Measurements from ENCODE around the gene CBLL1. TPM values are rescaled to one million over a fixed set of nuclear protein-coding genes. Genes with fewer than 3 reads are reported as not detected.

The CBLL1 gene
- total RNA-seq, 1 experiment from 2014 or later: 10.7 TPM

DNA sequence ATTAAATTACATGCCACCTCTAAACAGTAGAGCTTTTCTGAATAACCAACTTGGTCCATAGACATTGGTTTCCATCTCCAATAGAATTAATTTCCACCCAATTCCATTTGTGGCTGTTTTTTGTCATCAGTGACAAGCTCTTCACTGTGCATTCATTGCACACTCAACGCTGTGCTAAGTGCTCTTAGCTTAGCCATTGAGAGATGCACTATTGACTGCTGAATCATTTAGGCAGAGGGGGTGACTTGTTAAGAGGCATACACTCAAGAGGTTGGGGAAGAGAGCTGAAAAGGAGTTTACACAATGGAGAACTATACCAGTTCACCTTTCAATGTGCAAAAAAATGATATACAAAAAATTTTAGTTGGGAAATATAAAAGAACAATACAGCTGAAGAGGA is 31.9 kb upstream of the CBLL1 start:
- Histone ChIP-seq H3K27me3 (ENCODE audit: low read length) (no peaks in the 10 kb centered on the region), H3K27ac (ENCODE audit: low read length) (no peak overlapping the region), H3K9me3 (ENCODE audit: low read length) (no peaks in the 10 kb centered on the region), H2AFZ (ENCODE audit: low read length) (no peak overlapping the region), H3K4me1 (ENCODE audit: insufficient read depth, low read length) (no peaks in the 10 kb centered on the region), H4K20me1 (ENCODE audit: low read length) (no peaks in the 10 kb centered on the region), H3K9me2 (replicated peaks; ENCODE audit: low read length) (no peaks in the 10 kb centered on the region), H3K36me3 (ENCODE audit: low read depth, low read length) (no peaks in the 10 kb centered on the region), H3K9ac (ENCODE audit: low read length) (no peak overlapping the region), H3K79me2 (ENCODE audit: low read length) (no peaks in the 10 kb centered on the region), H3F3A (ENCODE audit: low read length, unreplicated experiment) (no peaks in the 10 kb centered on the region), H3K4me2 (ENCODE audit: low read length) (no peak overlapping the region), H3K4me3 (ENCODE audit: low read length) (no peak overlapping the region)
- DNase-seq: no peak
- TF ChIP-seq, protein P1, sequence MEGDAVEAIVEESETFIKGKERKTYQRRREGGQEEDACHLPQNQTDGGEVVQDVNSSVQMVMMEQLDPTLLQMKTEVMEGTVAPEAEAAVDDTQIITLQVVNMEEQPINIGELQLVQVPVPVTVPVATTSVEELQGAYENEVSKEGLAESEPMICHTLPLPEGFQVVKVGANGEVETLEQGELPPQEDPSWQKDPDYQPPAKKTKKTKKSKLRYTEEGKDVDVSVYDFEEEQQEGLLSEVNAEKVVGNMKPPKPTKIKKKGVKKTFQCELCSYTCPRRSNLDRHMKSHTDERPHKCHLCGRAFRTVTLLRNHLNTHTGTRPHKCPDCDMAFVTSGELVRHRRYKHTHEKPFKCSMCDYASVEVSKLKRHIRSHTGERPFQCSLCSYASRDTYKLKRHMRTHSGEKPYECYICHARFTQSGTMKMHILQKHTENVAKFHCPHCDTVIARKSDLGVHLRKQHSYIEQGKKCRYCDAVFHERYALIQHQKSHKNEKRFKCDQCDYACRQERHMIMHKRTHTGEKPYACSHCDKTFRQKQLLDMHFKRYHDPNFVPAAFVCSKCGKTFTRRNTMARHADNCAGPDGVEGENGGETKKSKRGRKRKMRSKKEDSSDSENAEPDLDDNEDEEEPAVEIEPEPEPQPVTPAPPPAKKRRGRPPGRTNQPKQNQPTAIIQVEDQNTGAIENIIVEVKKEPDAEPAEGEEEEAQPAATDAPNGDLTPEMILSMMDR (conservative IDR thresholded peaks at IDR 0.05; ENCODE audit: low read depth, low read length): no peak
- TF ChIP-seq EZH2 (IDR thresholded peaks at IDR 0.05; ENCODE audit: low read length, unreplicated experiment) (no peak), EZH2phosphoT487 (IDR thresholded peaks at IDR 0.05; ENCODE audit: borderline replicate concordance, low read length) (no peak)
- intact Hi-C loops (cut with micrococcal nuclease): no loop called here
- no TSS peak for BruUV-seq (replicated peaks)
- no peak for ATAC-seq
- ChIA-PET CTCF (no interaction called here), POLR2A (ENCODE audit: unreplicated experiment) (no interaction called here)

DNA sequence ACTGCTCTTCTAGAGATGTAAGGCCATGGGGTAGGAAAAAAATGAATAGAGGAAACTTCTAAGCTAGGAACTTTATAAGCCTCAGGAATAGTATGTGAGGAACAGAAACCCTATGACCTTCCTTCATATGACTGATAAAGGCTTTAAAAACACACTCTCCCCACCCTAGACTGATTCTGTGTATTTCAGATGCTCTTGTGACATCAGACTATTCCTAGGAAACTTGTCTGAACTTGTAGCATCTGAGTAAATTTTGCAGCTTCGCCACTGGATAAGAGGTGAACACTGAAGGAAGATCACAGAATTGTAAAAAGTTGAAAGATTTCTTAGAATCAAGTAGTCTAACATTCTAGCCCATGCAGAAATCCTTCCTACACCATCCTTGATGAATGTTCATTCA is 31.0 kb upstream of the CBLL1 start:
- Histone ChIP-seq H3K9me2 (replicated peaks; ENCODE audit: low read length) (no peaks in the 10 kb centered on the region), H4K20me1 (ENCODE audit: low read length) (no peaks in the 10 kb centered on the region), H3K79me2 (ENCODE audit: low read length) (no peaks in the 10 kb centered on the region), H3K27me3 (ENCODE audit: low read length) (no peaks in the 10 kb centered on the region), H3K36me3 (ENCODE audit: low read depth, low read length) (no peaks in the 10 kb centered on the region), H3K27ac (ENCODE audit: low read length) (no peak overlapping the region), H3K4me1 (ENCODE audit: insufficient read depth, low read length) (0 out of 2 replicates have a peak, but pooled peaks cover under 1% of the 10 kb centered on the region), H3K9me3 (ENCODE audit: low read length) (no peaks in the 10 kb centered on the region), H3F3A (ENCODE audit: low read length, unreplicated experiment) (no peaks in the 10 kb centered on the region), H3K4me3 (ENCODE audit: low read length) (no peak overlapping the region), H2AFZ (ENCODE audit: low read length) (no peak overlapping the region), H3K9ac (ENCODE audit: low read length) (no peak overlapping the region), H3K4me2 (ENCODE audit: low read length) (no peak overlapping the region)
- CTCF ChIA-PET: no interaction called here
- DNase-seq: no peak
- TF ChIP-seq EZH2 (IDR thresholded peaks at IDR 0.05; ENCODE audit: low read length, unreplicated experiment) (no peak), EZH2phosphoT487 (IDR thresholded peaks at IDR 0.05; ENCODE audit: borderline replicate concordance, low read length) (no peak)
- TF ChIP-seq, protein P1 (conservative IDR thresholded peaks at IDR 0.05; ENCODE audit: low read depth, low read length): no peak
- no TSS peak for BruUV-seq (replicated peaks)
- intact Hi-C loops (cut with micrococcal nuclease): no loop called here
- ATAC-seq: no peak
- POLR2A ChIA-PET (ENCODE audit: unreplicated experiment): no interaction called here

DNA sequence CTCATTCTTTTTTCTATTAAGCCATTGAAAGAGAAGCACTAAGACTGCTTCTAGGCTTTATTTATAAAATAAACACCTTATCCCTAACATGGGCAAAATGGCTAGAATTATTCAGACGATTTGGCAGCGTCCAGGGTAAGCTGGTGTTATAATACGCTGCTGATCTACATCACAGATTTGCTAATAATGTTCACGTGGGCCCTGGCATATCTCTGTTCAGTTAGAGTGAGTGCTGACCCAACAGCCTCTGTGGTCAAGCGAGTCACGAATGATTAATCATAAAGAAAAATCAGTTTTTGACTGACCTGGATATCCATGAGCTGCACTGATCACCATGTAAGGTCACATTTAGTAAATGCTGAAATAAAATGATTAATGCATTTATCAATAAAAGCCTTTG is 28.4 kb upstream of the CBLL1 start:
- H3K79me2 ChIP-seq (ENCODE audit: low read length): no peaks in the 10 kb centered on the region
- no peak overlapping the region for H3K4me2 ChIP-seq (ENCODE audit: low read length)
- H3K36me3 ChIP-seq (ENCODE audit: low read depth, low read length): no peaks in the 10 kb centered on the region
- no peak overlapping the region for H3K4me3 ChIP-seq (ENCODE audit: low read length)
- H3K4me1 ChIP-seq (ENCODE audit: insufficient read depth, low read length): peaks cover 10% of the 10 kb centered on the region
- intact Hi-C loops (cut with micrococcal nuclease): no loop called here
- no peak overlapping the region for H3K27ac ChIP-seq (ENCODE audit: low read length)
- ChIA-PET POLR2A (ENCODE audit: unreplicated experiment) (interaction anchor here (0.6 kb wide), 1 partner anchor 187 kb away, joined by 4 read pairs; no protein-coding TSS in a partner anchor), CTCF (interaction anchor here (0.6 kb wide), 1 partner anchor 12 kb away, joined by 3 read pairs; no protein-coding TSS in a partner anchor)
- DNase-seq (peak; percentile 53), ATAC-seq (peak; percentile 72; the same call in 1 of the 2 replicates)
- H3K27me3 ChIP-seq (ENCODE audit: low read length): no peaks in the 10 kb centered on the region
- no peaks in the 10 kb centered on the region for H3K9me2 ChIP-seq (replicated peaks; ENCODE audit: low read length)
- H3K9me3 ChIP-seq (ENCODE audit: low read length): no peaks in the 10 kb centered on the region
- no TSS peak for BruUV-seq (replicated peaks)
- no peak overlapping the region for H2AFZ ChIP-seq (ENCODE audit: low read length)
- no peaks in the 10 kb centered on the region for H4K20me1 ChIP-seq (ENCODE audit: low read length)
- H3F3A ChIP-seq (ENCODE audit: low read length, unreplicated experiment): no peaks in the 10 kb centered on the region
- TF ChIP-seq EZH2phosphoT487 (IDR thresholded peaks at IDR 0.05; ENCODE audit: borderline replicate concordance, low read length): no peak
- no peak for TF ChIP-seq EZH2 (IDR thresholded peaks at IDR 0.05; ENCODE audit: low read length, unreplicated experiment)
- TF ChIP-seq, protein P1 (conservative IDR thresholded peaks at IDR 0.05; ENCODE audit: low read depth, low read length): no peak
- no peak overlapping the region for H3K9ac ChIP-seq (ENCODE audit: low read length)
